Transverse colon (tissue), 4 donors: ENCODE measurements around the gene PRCD. TPM values are rescaled to one million over a fixed set of nuclear protein-coding genes. Genes with fewer than 3 reads are reported as not detected.
A peak's percentile ranks its signal among the peaks of the same experiment; 100 is the strongest.
"Not testable (repeated sequence)": the region's sequence is repeated elsewhere in the genome, so short reads cannot be mapped to it uniquely, and the experiment has no call there.

ENCODE experiments used
- DNase-seq: peaks from one replicate; pipeline ENCODE4 v3.0.0-alpha.2; 2019
- H3K27ac ChIP-seq, 4 donors: fragments of 200-600 bp; sonication (generic); 2 replicates each; pipeline ENCODE4 v1.5.1; 2016 to 2018; ENCODE audit warnings: inconsistent platforms in 4 of 4
- H3K27me3 ChIP-seq: fragments of 200-600 bp; sonication (generic); 2 replicates; pipeline ENCODE4 v1.5.1; 2017; ENCODE audit warnings: inconsistent platforms
- H3K36me3 ChIP-seq, 4 donors: fragments of 200-600 bp; sonication (generic); 2 replicates each; pipeline ENCODE4 v1.5.1; 2017 to 2019; ENCODE audit warnings: inconsistent platforms in 4 of 4
- H3K4me1 ChIP-seq, 4 donors: fragments of 200-600 bp; sonication (generic); 2 replicates each; pipeline ENCODE4 v1.5.1; 2017 to 2020; ENCODE audit warnings: inconsistent platforms in 4 of 4
- H3K4me3 ChIP-seq, 4 donors: fragments of 200-600 bp; sonication (generic); 1 replicate in 1 of 4; 2 replicates in 3 of 4; pipeline versions ENCODE4 v1.5.1 to v1.6.1; 2017 to 2019; ENCODE audit warnings: inconsistent platforms in 4 of 4
- H3K9me3 ChIP-seq, 2 donors: fragments of 200-600 bp; sonication (generic); 2 replicates each; pipeline ENCODE4 v1.5.1; 2017 to 2019; ENCODE audit warnings: inconsistent platforms in 2 of 2
- CTCF ChIP-seq, 5 experiments: fragments of 200-600 bp in 3 of 5; fragments of 450-650 bp in 2 of 5; sonication (generic) in 3 of 5; IDR thresholded peaks; 1 replicate in 2 of 5; 2 replicates in 3 of 5; pipeline ENCODE4 v1.5.1; 2016 to 2017; ENCODE audit warnings: antibody characterized with exemption in 5 of 5, inconsistent platforms in 3 of 5, mild to moderate bottlenecking in 2 of 5, moderate library complexity in 1 of 5
- EP300 ChIP-seq: sonication (generic); formaldehyde crosslinking; IDR thresholded peaks from one replicate; pipeline ENCODE4 v1.6.1; 2017; ENCODE audit warnings: antibody characterized with exemption, low read depth
- POLR2A ChIP-seq: fragments of 450-650 bp; IDR thresholded peaks from one replicate; pipeline ENCODE4 v1.6.1; 2016; ENCODE audit warnings: antibody characterized with exemption, mild to moderate bottlenecking, moderate library complexity
- POLR2AphosphoS5 ChIP-seq, 3 donors: sonication (generic); formaldehyde crosslinking; IDR thresholded peaks; one replicate each; pipeline ENCODE4 v1.6.1; 2016; ENCODE audit warnings: antibody characterized with exemption in 3 of 3
- whole genome bisulfite sequencing, 2 donors: methylation state at CpG; one replicate each; pipeline ENCODE4 v1.1.5; 2018; ENCODE audit warnings: low coverage in 1 of 2; 5-methylcytosine and 5-hydroxymethylcytosine counted together
- in situ Hi-C, 4 donors: fragments of 200-750 bp; cut with MboI; loops; one replicate each; pipeline versions ENCODE4 v1.15.0 to v1.15.1; 2017; ENCODE audit warnings: low sequenced_read_pairs in 3 of 4, low pct_ligation_motif_present in 1 of 4, low pct_unique_long_range_greater_than_20kb in 1 of 4
- intact Hi-C: fragments of 100-400 bp; cut with DNase I; formaldehyde crosslinking; loops from one replicate; pipeline ENCODE4 v1.15.1; 2023; ENCODE audit warnings: low total_unique reads
- total RNA-seq, 4 donors: library from RNA; depleted of rRNA; stranded (reverse); fragments of >200 nt; gene quantifications; one replicate each; pipeline ENCODE4 v1.1.0, GENCODE V29; 2016

PRCD gene
- total RNA-seq, 4 donors from 2014 or later, result 0.64 to 6.8 TPM; not detected in 2

GRCh38 chr17:76510831-76511244, 29.0 kb upstream of the PRCD start:
- H3K27me3 ChIP-seq, result peaks cover 22% of the 10 kb centered on the region
- in situ Hi-C loops (loop anchor here in 2 of 4 donors (10.0 kb wide), 1 partner anchor 46 kb away; the partner anchor contains the start of gene AANAT (in 2 of the 2)), intact Hi-C loops (no loop called here)
- H3K4me3 ChIP-seq, result no peak overlapping the region
- no peaks in the 10 kb centered on the region for H3K36me3 ChIP-seq
- peaks cover under 1 to 11% (median 2%) of the 10 kb centered on the region in 4 donors for H3K4me1 ChIP-seq
- no peak overlapping the region for H3K27ac ChIP-seq
- WGBS, 2 donors, result 32 to 50% methylated on average over 1 to 9 of the region's 9 CpGs
- TF ChIP-seq EP300 (no peak), POLR2A (no peak), CTCF (IDR thresholded peaks at IDR 0.05) (no peak), POLR2AphosphoS5 (IDR thresholded peaks at IDR 0.05) (no peak)
- H3K9me3 ChIP-seq, result no peaks in the 10 kb centered on the region
- DNase-seq, result no peak

GRCh38 chr17:76511668-76512365, 28.0 kb upstream of the PRCD start:
- peaks cover 20% of the 10 kb centered on the region for H3K27me3 ChIP-seq
- WGBS, 2 donors, result 73 to 76% methylated on average over 9 to 13 of the region's 13 CpGs
- TF ChIP-seq POLR2A, result no peak
- TF ChIP-seq EP300, result no peak
- TF ChIP-seq POLR2AphosphoS5 (IDR thresholded peaks at IDR 0.05), result no peak
- TF ChIP-seq CTCF (IDR thresholded peaks at IDR 0.05), result no peak
- in situ Hi-C loops (loop anchor here in 2 of 4 donors (10.0 kb wide), 1 partner anchor 47 kb away; the partner anchor contains the start of gene AANAT (in 2 of the 2)), intact Hi-C loops (no loop called here)
- no peaks in the 10 kb centered on the region for H3K9me3 ChIP-seq
- H3K4me3 ChIP-seq, result no peak overlapping the region
- H3K27ac ChIP-seq, result no peak overlapping the region
- no peaks in the 10 kb centered on the region for H3K36me3 ChIP-seq
- H3K4me1 ChIP-seq, result peaks cover 0 to 9% (median 4%) of the 10 kb centered on the region in 4 donors
- no peak for DNase-seq

- no peak overlapping the region for H3K27ac ChIP-seq
- no peaks in the 10 kb centered on the region for H3K36me3 ChIP-seq
- in situ Hi-C loops (loop anchor here in 2 of 4 donors (10.0 kb wide), 1 partner anchor 48 kb away; the partner anchor contains the start of gene AANAT (in 2 of the 2)), intact Hi-C loops (no loop called here)
- H3K27me3 ChIP-seq, result peaks cover 12% of the 10 kb centered on the region
- H3K4me1 ChIP-seq, result peaks cover 0 to 9% (median 4%) of the 10 kb centered on the region in 4 donors
- TF ChIP-seq CTCF (IDR thresholded peaks at IDR 0.05), result no peak
- no peak for TF ChIP-seq POLR2A
- TF ChIP-seq EP300, result no peak
- no peak for TF ChIP-seq POLR2AphosphoS5 (IDR thresholded peaks at IDR 0.05)
- no peak for DNase-seq
- no peak overlapping the region for H3K4me3 ChIP-seq
- H3K9me3 ChIP-seq, result no peaks in the 10 kb centered on the region
- WGBS, 2 donors, result 77% methylated on average over 22 of the region's 22 CpGs; no CpG with 5 or more reads in 1 of the 2 donors
Measured at GRCh38 chr17:76512366-76513305, 27.2 kb upstream of the PRCD start.

- Histone ChIP-seq H3K4me3 (no peak overlapping the region), H3K4me1 (peaks cover 0 to 9% (median 4%) of the 10 kb centered on the region in 4 donors), H3K36me3 (no peaks in the 10 kb centered on the region), H3K27me3 (peaks cover 8% of the 10 kb centered on the region), H3K27ac (no peak overlapping the region), H3K9me3 (no peaks in the 10 kb centered on the region)
- intact Hi-C loops (no loop called here), in situ Hi-C loops (loop anchor here in 2 of 4 donors (10.0 kb wide), 1 partner anchor 48 kb away; the partner anchor contains the start of gene AANAT (in 2 of the 2))
- 75 to 80% methylated on average over 2 to 6 of the region's 6 CpGs for WGBS, 2 donors
- no peak for DNase-seq
- TF ChIP-seq EP300 (no peak), POLR2A (no peak), POLR2AphosphoS5 (IDR thresholded peaks at IDR 0.05) (no peak), CTCF (IDR thresholded peaks at IDR 0.05) (no peak)
Measured at GRCh38 chr17:76513306-76513692, 26.5 kb upstream of the PRCD start.

GRCh38 chr17:76514355-76514754, 25.5 kb upstream of the PRCD start:
- H3K27me3 ChIP-seq, intact Hi-C loops, H3K4me1 ChIP-seq, DNase-seq, H3K36me3 ChIP-seq, H3K4me3 ChIP-seq, H3K9me3 ChIP-seq: not testable (repeated sequence)
- 92 to 94% methylated on average over 2 to 6 of the region's 6 CpGs for WGBS, 2 donors
- in situ Hi-C loops, result loop anchor here in 2 of 4 donors (10.0 kb wide), 1 partner anchor 50 kb away; the partner anchor contains the start of gene AANAT (in 2 of the 2)
- H3K27ac ChIP-seq, result peak overlapping the region; percentile 68 to 79 (median 75)
